SK-N-SH (cell line): ENCODE measurements around the gene TUBGCP5. TPM values are rescaled to one million over a fixed set of nuclear protein-coding genes. Genes with fewer than 3 reads are reported as not detected.

Experiments
- CTCF ChIA-PET: fragments of 300-600, 350-600 bp; formaldehyde crosslinking; extraction: SDS; loops from one replicate; lab custom pipeline; 2021; lab: Yijun Ruan, JAX
- POLR2A ChIA-PET: fragments of 350-600 bp; sonication (Branson Sonifier 250); formaldehyde crosslinking; extraction: SDS; loops from one replicate; lab custom pipeline; 2020; ENCODE audit warnings: antibody characterized with exemption, inconsistent platforms; lab: Yijun Ruan, JAX
- DNase-seq: peaks from one replicate; pipeline ENCODE4 v3.0.0; 2012
- H2AFZ ChIP-seq: fragments of 200-600 bp; sonication (generic); 2 replicates; pipeline ENCODE4 v1.8.1; 2016; ENCODE audit warnings: antibody characterized with exemption, mild to moderate bottlenecking, low read depth
- H3F3A ChIP-seq: fragments of 200-600 bp; sonication (generic); replicated peaks from 2 replicates; pipeline ENCODE3; 2016; ENCODE audit warnings: antibody characterized with exemption, mild to moderate bottlenecking; ENCODE audit not compliant: insufficient read depth
- H3K27ac ChIP-seq, 2 experiments: fragments of 200-500 bp in 1 of 2; fragments of 200-600 bp in 1 of 2; sonication (Bioruptor generic) in 1 of 2; sonication (generic), shearing (Covaris generic) in 1 of 2; 2 replicates each; pipeline versions ENCODE4 v1.5.1 to v1.6.1; 2014 to 2016; ENCODE audit warnings: low read depth in 2 of 2, inconsistent platforms in 1 of 2, low read length in 1 of 2, mild to moderate bottlenecking in 1 of 2, mixed read lengths in 1 of 2
- H3K27me3 ChIP-seq: fragments of 200-600 bp; sonication (generic), shearing (Covaris generic); 2 replicates; pipeline ENCODE4 v1.6.1; 2016; ENCODE audit warnings: mixed run types; ENCODE audit not compliant: insufficient read depth
- H3K36me3 ChIP-seq, 2 experiments: fragments of 200-500 bp in 1 of 2; fragments of 200-600 bp in 1 of 2; sonication (Bioruptor generic) in 1 of 2; sonication (generic) in 1 of 2; replicated peaks in 1 of 2; 2 replicates each; pipeline versions ENCODE3 to v1.5.1; 2014 to 2016; ENCODE audit warnings: low read length in 1 of 2, mild to moderate bottlenecking in 1 of 2; ENCODE audit not compliant: insufficient read depth in 2 of 2, control insufficient read depth in 1 of 2
- H3K4me1 ChIP-seq, 2 experiments: fragments of 200-500 bp in 1 of 2; fragments of 200-600 bp in 1 of 2; sonication (Bioruptor generic) in 1 of 2; sonication (generic), shearing (Covaris generic) in 1 of 2; 2 replicates each; pipeline versions ENCODE4 v1.5.1 to v1.6.1; 2014 to 2016; ENCODE audit warnings: low read depth in 1 of 2, low read length in 1 of 2, mixed run types in 1 of 2; ENCODE audit not compliant: insufficient read depth in 2 of 2, control insufficient read depth in 1 of 2
- H3K4me2 ChIP-seq: fragments of 200-600 bp; sonication (generic), shearing (Covaris generic); 2 replicates; pipeline ENCODE4 v1.6.1; 2017; ENCODE audit warnings: mixed run types
- H3K4me3 ChIP-seq, 2 experiments: fragments of 200-500 bp in 1 of 2; fragments of 200-600 bp in 1 of 2; sonication (Bioruptor generic) in 1 of 2; sonication (generic), shearing (Covaris generic) in 1 of 2; 2 replicates each; pipeline versions ENCODE4 v1.5.1 to v1.8.1; 2014 to 2016; ENCODE audit warnings: low read depth in 2 of 2, inconsistent platforms in 1 of 2, low read length in 1 of 2, mild to moderate bottlenecking in 1 of 2, mixed read lengths in 1 of 2, moderate library complexity in 1 of 2
- H3K79me2 ChIP-seq: fragments of 200-600 bp; sonication (generic); 2 replicates; pipeline ENCODE4 v1.8.1; 2017; ENCODE audit warnings: mild to moderate bottlenecking; ENCODE audit not compliant: insufficient read depth
- H3K9ac ChIP-seq: fragments of 200-600 bp; sonication (generic); 2 replicates; pipeline ENCODE4 v1.6.1; 2017; ENCODE audit warnings: mixed run types
- H3K9me2 ChIP-seq: fragments of 200-600 bp; sonication (generic); 2 replicates; pipeline ENCODE4 v1.6.1; 2017; ENCODE audit warnings: mixed run types
- H3K9me3 ChIP-seq: fragments of 200-600 bp; sonication (generic); 2 replicates; pipeline ENCODE4 v1.6.1; 2017; ENCODE audit warnings: mixed run types, mild to moderate bottlenecking, moderate library complexity
- H4K20me1 ChIP-seq: fragments of 200-600 bp; sonication (generic); 2 replicates; pipeline ENCODE4 v1.6.1; 2017; ENCODE audit warnings: mild to moderate bottlenecking, mixed run types; ENCODE audit not compliant: insufficient read depth
- CHD2 ChIP-seq: fragments of 150-350 bp; IDR thresholded peaks from 2 replicates; pipeline ENCODE4 v1.6.1; 2018; ENCODE audit warnings: low read length; ENCODE audit not compliant: partially characterized antibody
- FOSL2 ChIP-seq: IDR thresholded peaks from 2 replicates; pipeline ENCODE4 v1.4.0; 2012; ENCODE audit warnings: low read depth, mild to moderate bottlenecking, moderate library complexity, borderline replicate concordance
- GABPA ChIP-seq: IDR thresholded peaks from 2 replicates; pipeline ENCODE4 v1.4.0; 2012; ENCODE audit warnings: low read depth, mild to moderate bottlenecking
- JUND ChIP-seq: IDR thresholded peaks from 2 replicates; pipeline ENCODE4 v1.4.0; 2012
- NRF1 ChIP-seq: IDR thresholded peaks from 2 replicates; pipeline ENCODE4 v1.6.1; 2012; ENCODE audit warnings: low read depth, mild to moderate bottlenecking, low read length
- POLR2AphosphoS5 ChIP-seq: IDR thresholded peaks from 2 replicates; pipeline ENCODE4 v1.6.1; 2012; ENCODE audit warnings: low read depth, low read length
- RAD21 ChIP-seq: IDR thresholded peaks from 2 replicates; pipeline ENCODE4 v1.6.1; 2012; ENCODE audit warnings: mild to moderate bottlenecking, low read length
- RCOR1 ChIP-seq: fragments of 150-350 bp; IDR thresholded peaks from 2 replicates; pipeline ENCODE4 v1.6.1; 2017; ENCODE audit warnings: antibody characterized with exemption, low read length
- RFX5 ChIP-seq: IDR thresholded peaks from 2 replicates; pipeline ENCODE4 v1.6.1; 2012; ENCODE audit warnings: mild to moderate bottlenecking, improper control_type of control experiment, low read length
- SIN3A ChIP-seq: IDR thresholded peaks from 2 replicates; pipeline ENCODE4 v1.6.1; 2012; ENCODE audit warnings: low read depth, mild to moderate bottlenecking, low read length, moderate library complexity, borderline replicate concordance
- SMC3 ChIP-seq: IDR thresholded peaks from 2 replicates; pipeline ENCODE4 v1.6.1; 2012; ENCODE audit warnings: low read depth, low read length, improper control_type of control experiment
- TAF1 ChIP-seq: IDR thresholded peaks from 2 replicates; pipeline ENCODE4 v1.6.1; 2012; ENCODE audit warnings: low read depth, mild to moderate bottlenecking, low read length, moderate library complexity, borderline replicate concordance
- TEAD4 ChIP-seq: IDR thresholded peaks from 2 replicates; pipeline ENCODE4 v1.4.0; 2012; ENCODE audit warnings: mild to moderate bottlenecking, borderline replicate concordance; ENCODE audit not compliant: insufficient read depth
- WGBS: methylation state at CpG from one replicate; pipeline ENCODE4 v1.1.6; 2017; ENCODE audit warnings: low lambda C conversion rate; 5-methylcytosine and 5-hydroxymethylcytosine counted together
- polyA plus RNA-seq, 3 experiments: library from polyadenylated mRNA; depleted of rRNA; stranded (reverse); fragments of >200 nt; gene quantifications; 2 replicates each; pipeline ENCODE4 v1.2.3, GENCODE V29; 2012
- TF ChIP-seq, protein P1 (sequence below): fragments of 200-600 bp; sonication (generic); IDR thresholded peaks from 2 replicates; pipeline ENCODE4 v1.6.1; 2017; ENCODE audit warnings: antibody characterized with exemption, mild to moderate bottlenecking, moderate library complexity
- TF ChIP-seq, protein P2 (sequence below): IDR thresholded peaks from 2 replicates; pipeline ENCODE4 v1.4.0; 2012; ENCODE audit warnings: low read depth
- TF ChIP-seq, protein P3 (sequence below): IDR thresholded peaks from 2 replicates; pipeline ENCODE4 v1.4.0; 2012; ENCODE audit warnings: low read depth, borderline replicate concordance
- TF ChIP-seq, protein P4 (sequence below): IDR thresholded peaks from 2 replicates; pipeline ENCODE4; 2012
- TF ChIP-seq, protein P5 (sequence below): fragments of 150-350 bp; IDR thresholded peaks from 2 replicates; pipeline ENCODE4 v1.6.1; 2017; ENCODE audit warnings: antibody characterized with exemption, low read length, low read depth, borderline replicate concordance
- TF ChIP-seq, protein P6 (sequence below): IDR thresholded peaks from 2 replicates; pipeline ENCODE4 v1.4.0; 2012; ENCODE audit warnings: low read depth, borderline replicate concordance

TUBGCP5 gene
- polyA plus RNA-seq, 1 of the 3 experiments (the other 2 are of a cell fraction): 8.7 TPM

DNA sequence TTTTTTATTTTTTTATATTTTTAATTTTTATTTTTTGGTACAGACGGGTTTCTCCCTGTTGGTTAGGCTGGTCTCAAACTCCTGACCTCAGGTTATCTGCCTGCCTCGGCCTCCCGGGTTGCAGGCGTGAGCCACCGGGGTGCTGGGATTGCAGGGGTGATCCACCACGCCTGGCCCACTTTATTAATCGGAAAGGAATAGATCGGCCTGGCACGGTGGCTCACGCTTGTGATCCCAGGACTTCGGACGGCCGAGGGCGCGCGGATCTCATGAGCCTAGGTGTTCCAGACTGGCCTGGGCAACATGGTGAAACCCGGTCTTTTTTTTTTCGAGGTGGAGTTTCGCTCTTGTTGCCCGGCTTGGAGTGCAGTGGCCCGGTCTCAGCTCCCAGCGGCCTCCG is 26.5 kb upstream of the TUBGCP5 start:
- ChIA-PET CTCF (no interaction called here), POLR2A (no interaction called here)
- 51% methylated on average over 23 of the region's 23 CpGs for WGBS
- Histone ChIP-seq H3K9ac (no peak overlapping the region), H2AFZ (no peak overlapping the region), H3K4me1 (no peaks in the 10 kb centered on the region), H3K79me2 (no peaks in the 10 kb centered on the region), H3F3A (no peaks in the 10 kb centered on the region), H3K4me3 (no peak overlapping the region), H4K20me1 (no peaks in the 10 kb centered on the region), H3K4me2 (no peak overlapping the region), H3K9me3 (no peaks in the 10 kb centered on the region), H3K27ac (no peak overlapping the region), H3K27me3 (peaks cover 6% of the 10 kb centered on the region; the same call in 1 of the 2 replicates), H3K9me2 (no peaks in the 10 kb centered on the region), H3K36me3 (no peaks in the 10 kb centered on the region)
- no peak for DNase-seq
- TF ChIP-seq CHD2: no peak
- no peak for TF ChIP-seq TAF1
- TF ChIP-seq POLR2AphosphoS5: no peak
- no peak for TF ChIP-seq SIN3A
- TF ChIP-seq FOSL2: no peak
- TF ChIP-seq, protein P1, sequence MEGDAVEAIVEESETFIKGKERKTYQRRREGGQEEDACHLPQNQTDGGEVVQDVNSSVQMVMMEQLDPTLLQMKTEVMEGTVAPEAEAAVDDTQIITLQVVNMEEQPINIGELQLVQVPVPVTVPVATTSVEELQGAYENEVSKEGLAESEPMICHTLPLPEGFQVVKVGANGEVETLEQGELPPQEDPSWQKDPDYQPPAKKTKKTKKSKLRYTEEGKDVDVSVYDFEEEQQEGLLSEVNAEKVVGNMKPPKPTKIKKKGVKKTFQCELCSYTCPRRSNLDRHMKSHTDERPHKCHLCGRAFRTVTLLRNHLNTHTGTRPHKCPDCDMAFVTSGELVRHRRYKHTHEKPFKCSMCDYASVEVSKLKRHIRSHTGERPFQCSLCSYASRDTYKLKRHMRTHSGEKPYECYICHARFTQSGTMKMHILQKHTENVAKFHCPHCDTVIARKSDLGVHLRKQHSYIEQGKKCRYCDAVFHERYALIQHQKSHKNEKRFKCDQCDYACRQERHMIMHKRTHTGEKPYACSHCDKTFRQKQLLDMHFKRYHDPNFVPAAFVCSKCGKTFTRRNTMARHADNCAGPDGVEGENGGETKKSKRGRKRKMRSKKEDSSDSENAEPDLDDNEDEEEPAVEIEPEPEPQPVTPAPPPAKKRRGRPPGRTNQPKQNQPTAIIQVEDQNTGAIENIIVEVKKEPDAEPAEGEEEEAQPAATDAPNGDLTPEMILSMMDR: no peak
- TF ChIP-seq, protein P2, sequence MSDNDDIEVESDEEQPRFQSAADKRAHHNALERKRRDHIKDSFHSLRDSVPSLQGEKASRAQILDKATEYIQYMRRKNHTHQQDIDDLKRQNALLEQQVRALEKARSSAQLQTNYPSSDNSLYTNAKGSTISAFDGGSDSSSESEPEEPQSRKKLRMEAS: no peak
- no peak for TF ChIP-seq SMC3
- no peak for TF ChIP-seq TEAD4
- no peak for TF ChIP-seq NRF1
- TF ChIP-seq, protein P3, sequence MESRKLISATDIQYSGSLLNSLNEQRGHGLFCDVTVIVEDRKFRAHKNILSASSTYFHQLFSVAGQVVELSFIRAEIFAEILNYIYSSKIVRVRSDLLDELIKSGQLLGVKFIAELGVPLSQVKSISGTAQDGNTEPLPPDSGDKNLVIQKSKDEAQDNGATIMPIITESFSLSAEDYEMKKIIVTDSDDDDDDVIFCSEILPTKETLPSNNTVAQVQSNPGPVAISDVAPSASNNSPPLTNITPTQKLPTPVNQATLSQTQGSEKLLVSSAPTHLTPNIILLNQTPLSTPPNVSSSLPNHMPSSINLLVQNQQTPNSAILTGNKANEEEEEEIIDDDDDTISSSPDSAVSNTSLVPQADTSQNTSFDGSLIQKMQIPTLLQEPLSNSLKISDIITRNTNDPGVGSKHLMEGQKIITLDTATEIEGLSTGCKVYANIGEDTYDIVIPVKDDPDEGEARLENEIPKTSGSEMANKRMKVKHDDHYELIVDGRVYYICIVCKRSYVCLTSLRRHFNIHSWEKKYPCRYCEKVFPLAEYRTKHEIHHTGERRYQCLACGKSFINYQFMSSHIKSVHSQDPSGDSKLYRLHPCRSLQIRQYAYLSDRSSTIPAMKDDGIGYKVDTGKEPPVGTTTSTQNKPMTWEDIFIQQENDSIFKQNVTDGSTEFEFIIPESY: no peak

DNA sequence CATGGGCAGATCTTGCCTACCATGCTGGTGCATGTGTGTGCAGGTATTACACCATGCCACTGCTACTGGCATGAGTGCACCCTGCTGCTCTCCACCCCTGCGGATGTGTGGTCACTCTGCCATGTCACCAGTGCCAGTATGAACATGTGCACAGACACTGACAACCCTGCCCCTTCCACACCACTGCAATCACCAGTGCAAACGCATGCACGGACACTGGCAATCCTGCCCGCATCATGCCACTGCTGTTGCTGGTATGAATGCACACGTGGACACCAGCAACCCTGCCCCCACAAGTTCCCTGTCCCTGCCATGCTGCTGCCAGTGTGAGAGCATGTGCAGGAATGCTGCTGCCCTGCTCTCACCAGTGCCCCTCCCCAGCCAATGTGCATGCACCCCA is 24.8 kb upstream of the TUBGCP5 start:
- DNase-seq: no peak
- ChIA-PET POLR2A (no interaction called here), CTCF (no interaction called here)
- 5% methylated on average over 5 of the region's 5 CpGs for WGBS
- TF ChIP-seq SMC3 (no peak), RAD21 (no peak), TAF1 (no peak), CHD2 (no peak), JUND (no peak), RFX5 (no peak), RCOR1 (no peak), GABPA (no peak), NRF1 (no peak)
- TF ChIP-seq, protein P4, sequence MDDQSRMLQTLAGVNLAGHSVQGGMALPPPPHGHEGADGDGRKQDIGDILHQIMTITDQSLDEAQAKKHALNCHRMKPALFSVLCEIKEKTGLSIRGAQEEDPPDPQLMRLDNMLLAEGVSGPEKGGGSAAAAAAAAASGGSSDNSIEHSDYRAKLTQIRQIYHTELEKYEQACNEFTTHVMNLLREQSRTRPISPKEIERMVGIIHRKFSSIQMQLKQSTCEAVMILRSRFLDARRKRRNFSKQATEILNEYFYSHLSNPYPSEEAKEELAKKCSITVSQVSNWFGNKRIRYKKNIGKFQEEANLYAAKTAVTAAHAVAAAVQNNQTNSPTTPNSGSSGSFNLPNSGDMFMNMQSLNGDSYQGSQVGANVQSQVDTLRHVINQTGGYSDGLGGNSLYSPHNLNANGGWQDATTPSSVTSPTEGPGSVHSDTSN: no peak
- TF ChIP-seq, protein P5, sequence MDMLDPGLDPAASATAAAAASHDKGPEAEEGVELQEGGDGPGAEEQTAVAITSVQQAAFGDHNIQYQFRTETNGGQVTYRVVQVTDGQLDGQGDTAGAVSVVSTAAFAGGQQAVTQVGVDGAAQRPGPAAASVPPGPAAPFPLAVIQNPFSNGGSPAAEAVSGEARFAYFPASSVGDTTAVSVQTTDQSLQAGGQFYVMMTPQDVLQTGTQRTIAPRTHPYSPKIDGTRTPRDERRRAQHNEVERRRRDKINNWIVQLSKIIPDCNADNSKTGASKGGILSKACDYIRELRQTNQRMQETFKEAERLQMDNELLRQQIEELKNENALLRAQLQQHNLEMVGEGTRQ: no peak
- TF ChIP-seq, protein P6, sequence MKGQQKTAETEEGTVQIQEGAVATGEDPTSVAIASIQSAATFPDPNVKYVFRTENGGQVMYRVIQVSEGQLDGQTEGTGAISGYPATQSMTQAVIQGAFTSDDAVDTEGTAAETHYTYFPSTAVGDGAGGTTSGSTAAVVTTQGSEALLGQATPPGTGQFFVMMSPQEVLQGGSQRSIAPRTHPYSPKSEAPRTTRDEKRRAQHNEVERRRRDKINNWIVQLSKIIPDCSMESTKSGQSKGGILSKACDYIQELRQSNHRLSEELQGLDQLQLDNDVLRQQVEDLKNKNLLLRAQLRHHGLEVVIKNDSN: no peak
- Histone ChIP-seq H3K4me1 (no peaks in the 10 kb centered on the region), H3K27me3 (no peaks in the 10 kb centered on the region; the same call in 1 of the 2 replicates), H3F3A (no peaks in the 10 kb centered on the region), H3K9me3 (no peaks in the 10 kb centered on the region), H3K79me2 (no peaks in the 10 kb centered on the region), H3K4me3 (no peak overlapping the region), H3K9ac (no peak overlapping the region), H3K9me2 (no peaks in the 10 kb centered on the region), H4K20me1 (no peaks in the 10 kb centered on the region), H3K4me2 (no peak overlapping the region), H3K36me3 (no peaks in the 10 kb centered on the region), H3K27ac (no peak overlapping the region), H2AFZ (no peak overlapping the region)
